Measurements from ENCODE around the gene ITGB3. TPM values are rescaled to one million over a fixed set of nuclear protein-coding genes. Genes with fewer than 3 reads are reported as not detected.

ITGB3 gene
- total and polyA plus RNA-seq, 8 donors = 0.09 to 2.3 (median 0.71) TPM

DNA sequence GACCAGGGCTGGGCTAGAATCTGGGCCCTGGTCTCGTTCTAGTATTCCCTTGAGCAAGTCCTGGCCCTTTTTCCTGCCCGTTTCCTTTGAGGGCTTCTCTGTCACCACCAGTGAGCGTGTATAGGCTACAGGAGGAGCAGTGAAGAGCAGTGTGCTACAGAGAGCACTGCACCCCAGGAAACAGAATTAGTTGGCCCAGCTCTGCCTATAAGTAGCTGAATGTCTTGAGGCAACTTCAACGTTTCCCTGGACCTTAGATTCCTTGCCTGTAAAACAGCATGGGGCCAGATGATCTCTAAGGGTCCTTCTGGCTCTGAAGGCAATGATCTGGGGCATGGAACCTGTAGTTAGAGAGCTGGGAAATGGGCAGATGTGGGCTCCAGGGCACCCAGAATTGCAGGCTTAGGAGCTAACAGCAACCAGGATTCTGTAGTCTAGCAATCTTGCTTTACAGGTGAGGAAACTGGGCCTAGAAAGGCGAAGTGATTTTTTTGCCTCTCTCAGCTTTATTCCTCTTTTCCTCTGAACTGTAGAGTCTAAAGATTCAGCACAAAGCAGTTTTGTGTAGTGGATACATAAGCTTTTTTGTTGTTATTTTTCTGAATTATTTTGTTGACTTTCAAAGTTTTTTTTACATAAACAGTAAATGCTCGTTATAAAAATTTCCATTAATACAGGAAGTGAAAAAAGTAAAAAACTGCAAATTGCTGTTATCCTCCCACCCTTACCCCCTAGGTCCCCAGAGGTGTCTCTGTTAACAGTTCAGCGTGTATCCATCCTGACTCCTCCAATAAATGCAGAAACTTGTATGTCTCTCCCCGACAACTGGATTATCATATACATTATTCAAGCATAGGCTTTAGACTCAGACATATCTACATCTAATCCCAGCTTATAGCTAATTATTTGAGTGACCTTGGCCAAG lies 46.2 kb upstream of the ITGB3 start:
- TF ChIP-seq, protein P1, sequence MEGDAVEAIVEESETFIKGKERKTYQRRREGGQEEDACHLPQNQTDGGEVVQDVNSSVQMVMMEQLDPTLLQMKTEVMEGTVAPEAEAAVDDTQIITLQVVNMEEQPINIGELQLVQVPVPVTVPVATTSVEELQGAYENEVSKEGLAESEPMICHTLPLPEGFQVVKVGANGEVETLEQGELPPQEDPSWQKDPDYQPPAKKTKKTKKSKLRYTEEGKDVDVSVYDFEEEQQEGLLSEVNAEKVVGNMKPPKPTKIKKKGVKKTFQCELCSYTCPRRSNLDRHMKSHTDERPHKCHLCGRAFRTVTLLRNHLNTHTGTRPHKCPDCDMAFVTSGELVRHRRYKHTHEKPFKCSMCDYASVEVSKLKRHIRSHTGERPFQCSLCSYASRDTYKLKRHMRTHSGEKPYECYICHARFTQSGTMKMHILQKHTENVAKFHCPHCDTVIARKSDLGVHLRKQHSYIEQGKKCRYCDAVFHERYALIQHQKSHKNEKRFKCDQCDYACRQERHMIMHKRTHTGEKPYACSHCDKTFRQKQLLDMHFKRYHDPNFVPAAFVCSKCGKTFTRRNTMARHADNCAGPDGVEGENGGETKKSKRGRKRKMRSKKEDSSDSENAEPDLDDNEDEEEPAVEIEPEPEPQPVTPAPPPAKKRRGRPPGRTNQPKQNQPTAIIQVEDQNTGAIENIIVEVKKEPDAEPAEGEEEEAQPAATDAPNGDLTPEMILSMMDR (IDR thresholded peaks at IDR 0.05) = no peak
- no peak for DNase-seq
- no peaks in the 10 kb centered on the region for H3K9me3 ChIP-seq
- no peaks in the 10 kb centered on the region for H3K36me3 ChIP-seq
- H3K27ac ChIP-seq = no peak overlapping the region
- no peak for ATAC-seq
- H3K4me3 ChIP-seq = no peak overlapping the region
- intact Hi-C loops (cut with DNase I) = no loop called here
- FAIRE-seq = no peak
- 83 to 89% methylated on average over 8 of the region's 8 CpGs for WGBS, 2 donors
- H3K27me3 ChIP-seq = no peaks in the 10 kb centered on the region
- H3K4me1 ChIP-seq = peaks cover 3 to 6% (median 6%) of the 10 kb centered on the region in 3 donors

DNA sequence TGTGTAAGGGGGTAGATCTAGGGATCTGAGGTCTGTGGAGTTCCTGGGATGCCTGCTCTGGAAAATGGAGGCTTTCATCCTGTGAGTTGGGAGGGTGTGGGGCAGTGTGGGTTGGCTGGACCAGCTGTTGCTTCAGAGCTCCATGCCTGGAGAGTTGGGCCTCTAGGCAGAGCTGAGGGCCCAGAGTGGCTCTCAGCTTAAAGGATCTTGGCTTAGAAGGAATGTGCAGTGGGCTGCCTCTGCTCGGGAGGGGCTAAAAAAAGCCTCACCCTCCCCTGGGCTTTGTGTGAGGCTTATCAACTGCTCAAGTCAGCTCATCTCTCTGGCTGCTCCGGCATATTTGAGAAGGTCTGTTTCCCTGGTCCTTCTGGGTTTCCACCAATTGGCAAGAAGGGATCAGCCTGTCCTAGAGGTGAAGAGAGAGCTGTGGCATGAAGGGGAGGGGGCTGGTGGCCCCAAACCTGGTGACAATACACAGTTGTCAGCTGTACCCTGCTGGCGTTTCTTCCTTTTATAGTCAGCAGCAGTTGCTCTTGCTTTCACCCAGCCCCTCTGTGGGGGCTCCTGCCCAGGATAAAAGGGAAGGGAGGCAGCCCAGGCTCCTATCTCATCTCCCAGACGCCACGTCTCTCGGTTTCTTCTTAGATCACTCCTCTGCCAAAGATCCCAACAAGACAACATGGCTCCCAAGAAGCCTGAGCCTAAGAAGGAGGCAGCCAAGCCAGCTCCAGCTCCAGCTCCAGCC lies 44.7 kb upstream of the ITGB3 start, which contains the start of gene MYL4:
Gene MYL4, plus strand, starts transcription at position 605 of the 745 bp plus-strand sequence. Its CDS starts 75 bp downstream, at position 680.
- Histone ChIP-seq H3K9me3 (no peaks in the 10 kb centered on the region), H3K27ac (no peak within 1 kb of the TSS), H3K27me3 (no peaks in the 10 kb centered on the region), H3K36me3 (no peaks in the 10 kb centered on the region), H3K4me1 (peaks cover 3 to 6% (median 6%) of the 10 kb centered on the region in 3 donors), H3K4me3 (no peak within 1 kb of the TSS)
- TF ChIP-seq, protein P1 (IDR thresholded peaks at IDR 0.05) = no peak
- ATAC-seq (no peak), DNase-seq (no peak), FAIRE-seq (no peak)
- intact Hi-C loops (cut with DNase I) = no loop called here
- WGBS, 2 donors = 73 to 85% methylated on average over 6 of the region's 6 CpGs

DNA sequence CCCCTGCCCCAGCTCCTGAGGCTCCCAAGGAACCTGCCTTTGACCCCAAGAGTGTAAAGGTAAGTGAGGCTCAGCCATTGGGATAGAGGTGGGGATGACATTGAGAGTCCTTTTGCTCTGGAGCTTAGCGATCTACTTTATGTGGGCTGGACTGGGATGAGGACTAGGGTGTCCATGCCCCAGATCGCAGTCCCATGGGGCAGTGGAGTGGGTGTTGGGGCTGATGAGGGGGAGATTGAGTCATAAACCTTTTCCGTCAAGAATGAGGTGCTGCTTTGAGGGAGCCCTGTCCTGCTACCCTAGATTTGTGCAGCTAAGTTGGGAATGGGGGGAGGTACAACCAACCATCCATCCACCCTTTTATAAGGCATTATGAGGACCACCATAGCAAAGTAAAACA lies 44.1 kb upstream of the ITGB3 start:
- FAIRE-seq = no peak
- intact Hi-C loops (cut with DNase I) = no loop called here
- TF ChIP-seq, protein P1 (IDR thresholded peaks at IDR 0.05) = no peak
- Histone ChIP-seq H3K27ac (no peak overlapping the region), H3K4me3 (no peak overlapping the region), H3K36me3 (no peaks in the 10 kb centered on the region), H3K4me1 (peaks cover 3 to 6% (median 6%) of the 10 kb centered on the region in 3 donors), H3K9me3 (no peaks in the 10 kb centered on the region), H3K27me3 (no peaks in the 10 kb centered on the region)
- no peak for ATAC-seq
- DNase-seq = no peak
- WGBS, 2 donors = 89 to 94% methylated on average over 3 of the region's 3 CpGs

DNA sequence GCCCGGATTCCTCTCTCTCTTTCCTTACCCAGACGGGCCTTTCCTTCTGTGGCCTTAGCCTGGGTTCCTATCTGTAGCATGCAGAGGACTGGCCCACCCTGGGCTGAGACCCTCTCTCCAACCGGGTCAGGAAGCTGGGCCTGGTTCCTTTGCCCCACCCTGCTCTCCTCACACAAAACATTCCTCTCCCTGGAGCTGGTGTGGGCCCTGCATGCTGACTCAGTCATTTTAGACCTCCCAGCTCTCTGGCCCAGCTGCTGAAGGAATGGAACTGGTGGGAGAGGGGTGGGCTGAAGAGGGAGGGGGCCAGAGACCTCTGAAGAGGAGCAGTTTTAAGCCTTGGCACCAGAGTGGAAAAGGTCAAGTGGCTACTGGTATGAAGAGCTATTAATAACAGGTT lies 43.5 kb upstream of the ITGB3 start:
- TF ChIP-seq, protein P1 (IDR thresholded peaks at IDR 0.05) = no peak
- H3K27me3 ChIP-seq = no peaks in the 10 kb centered on the region
- no peak overlapping the region for H3K4me3 ChIP-seq
- H3K36me3 ChIP-seq = no peaks in the 10 kb centered on the region
- peaks cover 3 to 4% (median 4%) of the 10 kb centered on the region in 3 donors for H3K4me1 ChIP-seq
- DNase-seq (no peak), FAIRE-seq (no peak), ATAC-seq (no peak)
- intact Hi-C loops (cut with DNase I) = no loop called here
- WGBS, 2 donors = 55 to 70% methylated on average over 3 of the region's 3 CpGs
- no peak overlapping the region for H3K27ac ChIP-seq
- no peaks in the 10 kb centered on the region for H3K9me3 ChIP-seq
